ENCODE data around the gene CD226. TPM values are rescaled to one million over a fixed set of nuclear protein-coding genes. Genes with fewer than 3 reads are reported as not detected.

The CD226 gene
- total RNA-seq, 1 experiment from 2014 or later: 3.4 TPM

DNA sequence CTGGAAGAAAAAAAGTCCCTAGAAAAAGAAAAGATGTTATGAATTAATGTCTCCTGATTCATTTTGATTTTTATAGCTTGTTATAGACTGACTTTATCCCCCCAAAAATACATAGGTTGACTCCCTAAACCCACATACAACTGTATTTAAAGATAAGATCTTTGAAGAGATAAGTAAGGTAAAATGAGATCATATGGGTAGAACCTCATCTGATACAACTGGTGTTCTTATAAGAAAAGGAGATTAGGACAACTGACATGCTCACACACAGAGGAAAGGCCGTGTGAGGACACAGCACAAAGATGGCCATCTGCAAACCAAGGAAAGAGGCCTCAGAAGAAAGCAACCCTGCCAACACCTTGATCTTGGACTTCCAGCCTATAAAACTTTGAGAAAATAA is 117.5 kb downstream of the CD226 start:
- TF ChIP-seq, protein P1, sequence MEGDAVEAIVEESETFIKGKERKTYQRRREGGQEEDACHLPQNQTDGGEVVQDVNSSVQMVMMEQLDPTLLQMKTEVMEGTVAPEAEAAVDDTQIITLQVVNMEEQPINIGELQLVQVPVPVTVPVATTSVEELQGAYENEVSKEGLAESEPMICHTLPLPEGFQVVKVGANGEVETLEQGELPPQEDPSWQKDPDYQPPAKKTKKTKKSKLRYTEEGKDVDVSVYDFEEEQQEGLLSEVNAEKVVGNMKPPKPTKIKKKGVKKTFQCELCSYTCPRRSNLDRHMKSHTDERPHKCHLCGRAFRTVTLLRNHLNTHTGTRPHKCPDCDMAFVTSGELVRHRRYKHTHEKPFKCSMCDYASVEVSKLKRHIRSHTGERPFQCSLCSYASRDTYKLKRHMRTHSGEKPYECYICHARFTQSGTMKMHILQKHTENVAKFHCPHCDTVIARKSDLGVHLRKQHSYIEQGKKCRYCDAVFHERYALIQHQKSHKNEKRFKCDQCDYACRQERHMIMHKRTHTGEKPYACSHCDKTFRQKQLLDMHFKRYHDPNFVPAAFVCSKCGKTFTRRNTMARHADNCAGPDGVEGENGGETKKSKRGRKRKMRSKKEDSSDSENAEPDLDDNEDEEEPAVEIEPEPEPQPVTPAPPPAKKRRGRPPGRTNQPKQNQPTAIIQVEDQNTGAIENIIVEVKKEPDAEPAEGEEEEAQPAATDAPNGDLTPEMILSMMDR (IDR thresholded peaks at IDR 0.05; ENCODE audit: unreplicated experiment): no peak
- intact Hi-C loops (cut with micrococcal nuclease): no loop called here
- Mint-ChIP-seq H3K27me3 (ENCODE audit: insufficient read depth, unreplicated experiment) (no peaks in the 10 kb centered on the region), H3K36me3 (ENCODE audit: insufficient read depth, unreplicated experiment) (no peaks in the 10 kb centered on the region), H3K4me1 (ENCODE audit: insufficient read depth, unreplicated experiment) (no peaks in the 10 kb centered on the region), H3K27ac (ENCODE audit: low read depth, unreplicated experiment) (no peak overlapping the region), H3K4me3 (ENCODE audit: unreplicated experiment) (no peak overlapping the region), H3K9me3 (ENCODE audit: unreplicated experiment) (no peaks in the 10 kb centered on the region)
- no TSS peak for BruUV-seq (replicated peaks)
- ChIA-PET CTCF (interaction anchor here (1.0 kb wide), 1 partner anchor 8 kb away, joined by 3 read pairs; no protein-coding TSS in a partner anchor), POLR2A (no interaction called here)
- DNase-seq (ENCODE audit: unreplicated experiment): no peak

DNA sequence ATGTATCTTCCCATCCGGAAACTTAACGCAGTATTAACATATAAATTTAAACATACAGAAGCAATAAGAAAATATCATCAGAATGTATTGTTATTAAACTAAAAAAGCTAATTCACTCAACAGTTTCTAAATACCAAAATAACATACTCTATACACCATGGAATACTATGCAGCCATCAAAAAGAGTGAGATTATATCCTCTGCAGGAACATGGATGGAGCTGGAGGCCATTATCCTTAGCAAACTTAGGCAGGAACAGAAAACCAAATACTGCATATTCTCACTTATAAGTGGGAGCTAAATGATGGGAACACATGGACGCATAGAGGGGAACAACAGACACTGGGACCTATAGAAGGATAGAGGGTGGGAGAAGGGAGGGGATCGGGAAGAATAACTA is 127.1 kb downstream of the CD226 start:
- BruUV-seq (replicated peaks): no TSS peak
- no peaks in the 10 kb centered on the region for H3K27me3 Mint-ChIP-seq (ENCODE audit: insufficient read depth, unreplicated experiment)
- TF ChIP-seq, protein P1 (IDR thresholded peaks at IDR 0.05; ENCODE audit: unreplicated experiment): no peak
- no peak for DNase-seq (ENCODE audit: unreplicated experiment)
- no peak overlapping the region for H3K27ac Mint-ChIP-seq (ENCODE audit: low read depth, unreplicated experiment)
- no peaks in the 10 kb centered on the region for H3K4me1 Mint-ChIP-seq (ENCODE audit: insufficient read depth, unreplicated experiment)
- ChIA-PET CTCF (interaction anchor here (0.6 kb wide), 1 partner anchor 630 kb away, joined by 6 read pairs; no protein-coding TSS in a partner anchor), POLR2A (no interaction called here)
- intact Hi-C loops (cut with micrococcal nuclease): no loop called here
- H3K4me3 Mint-ChIP-seq (ENCODE audit: unreplicated experiment): no peak overlapping the region
- H3K9me3 Mint-ChIP-seq (ENCODE audit: unreplicated experiment): no peaks in the 10 kb centered on the region
- H3K36me3 Mint-ChIP-seq (ENCODE audit: insufficient read depth, unreplicated experiment): no peaks in the 10 kb centered on the region

DNA sequence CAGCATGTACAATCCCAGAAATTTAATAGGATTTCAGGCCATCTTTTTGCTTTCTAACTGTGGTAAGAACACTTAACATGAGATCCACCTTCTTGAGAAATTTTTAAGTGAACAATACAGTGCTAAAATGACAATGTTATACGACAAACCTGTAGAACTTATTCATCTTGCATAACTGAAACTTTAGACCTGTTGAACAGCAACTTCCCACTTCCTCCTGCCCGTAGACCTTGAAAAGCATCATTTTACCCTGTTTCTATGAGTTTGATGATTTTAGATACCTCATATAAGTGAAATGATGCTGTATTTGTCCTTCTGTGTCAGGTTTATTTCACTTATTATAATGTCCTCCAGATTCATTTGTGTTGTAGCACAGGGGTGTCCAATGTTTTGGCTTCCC is 128.2 kb downstream of the CD226 start:
- Mint-ChIP-seq H3K4me3 (ENCODE audit: unreplicated experiment) (no peak overlapping the region), H3K27me3 (ENCODE audit: insufficient read depth, unreplicated experiment) (no peaks in the 10 kb centered on the region), H3K9me3 (ENCODE audit: unreplicated experiment) (no peaks in the 10 kb centered on the region), H3K4me1 (ENCODE audit: insufficient read depth, unreplicated experiment) (no peaks in the 10 kb centered on the region), H3K27ac (ENCODE audit: low read depth, unreplicated experiment) (no peak overlapping the region), H3K36me3 (ENCODE audit: insufficient read depth, unreplicated experiment) (no peaks in the 10 kb centered on the region)
- CTCF ChIA-PET: no interaction called here
- TF ChIP-seq, protein P1 (IDR thresholded peaks at IDR 0.05; ENCODE audit: unreplicated experiment): no peak
- POLR2A ChIA-PET: interaction anchor here (0.7 kb wide), 1 partner anchor 13 kb away, joined by 3 read pairs; no protein-coding TSS in a partner anchor
- intact Hi-C loops (cut with micrococcal nuclease): no loop called here
- no peak for DNase-seq (ENCODE audit: unreplicated experiment)
- no TSS peak for BruUV-seq (replicated peaks)

DNA sequence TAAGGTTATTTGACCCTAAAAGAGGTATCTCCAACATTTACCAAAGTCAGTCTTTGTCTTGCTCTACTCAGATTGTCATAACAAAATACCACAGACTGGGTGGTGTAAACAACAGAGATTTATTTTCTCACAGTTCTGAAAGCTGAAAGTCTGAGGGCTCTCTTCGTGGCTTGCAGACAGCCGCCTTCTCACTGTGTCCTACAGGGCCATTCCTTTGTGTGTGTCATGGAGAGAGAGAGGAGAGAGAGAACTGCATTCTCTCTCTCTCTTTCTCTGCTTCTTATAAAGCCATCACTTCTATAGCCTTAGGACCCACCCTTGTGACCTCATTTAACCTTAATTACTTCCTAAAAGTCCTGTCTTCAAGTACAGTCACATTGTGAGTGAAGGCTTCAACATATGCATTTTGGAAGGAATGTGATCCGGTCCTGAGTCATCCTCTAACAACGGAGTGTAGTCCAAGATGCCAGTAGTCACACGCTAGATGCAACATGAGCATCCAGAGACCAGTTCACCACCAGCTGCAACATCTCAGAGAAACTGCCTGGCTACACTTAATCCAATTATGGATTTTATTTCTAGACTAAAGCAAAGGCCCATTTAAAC is 130.2 kb downstream of the CD226 start:
- Mint-ChIP-seq H3K36me3 (ENCODE audit: insufficient read depth, unreplicated experiment) (no peaks in the 10 kb centered on the region), H3K27me3 (ENCODE audit: insufficient read depth, unreplicated experiment) (no peaks in the 10 kb centered on the region), H3K4me1 (ENCODE audit: insufficient read depth, unreplicated experiment) (no peaks in the 10 kb centered on the region), H3K9me3 (ENCODE audit: unreplicated experiment) (no peaks in the 10 kb centered on the region), H3K27ac (ENCODE audit: low read depth, unreplicated experiment) (no peak overlapping the region), H3K4me3 (ENCODE audit: unreplicated experiment) (no peak overlapping the region)
- TF ChIP-seq, protein P1 (IDR thresholded peaks at IDR 0.05; ENCODE audit: unreplicated experiment): no peak
- peak; percentile 46 for DNase-seq (ENCODE audit: unreplicated experiment)
- no TSS peak for BruUV-seq (replicated peaks)
- ChIA-PET CTCF (interaction anchor here (0.8 kb wide), 1 partner anchor 190 kb away, joined by 3 read pairs; no protein-coding TSS in a partner anchor), POLR2A (no interaction called here)
- intact Hi-C loops (cut with micrococcal nuclease): no loop called here
